ENCODE results near the gene DOC2A.

The DOC2A gene

GRCh38 chr16:29995324-29995910 is 15.4 kb downstream of the DOC2A start, which contains the start of gene HIRIP3 (continued):
- no peak for TF ChIP-seq ZNF169 (tag by site-specific recombination; IDR thresholded peaks at IDR 0.05)
- no peak for TF ChIP-seq ZNF174 (tag by site-specific recombination; IDR thresholded peaks at IDR 0.05)
- TF ChIP-seq, protein P1, sequence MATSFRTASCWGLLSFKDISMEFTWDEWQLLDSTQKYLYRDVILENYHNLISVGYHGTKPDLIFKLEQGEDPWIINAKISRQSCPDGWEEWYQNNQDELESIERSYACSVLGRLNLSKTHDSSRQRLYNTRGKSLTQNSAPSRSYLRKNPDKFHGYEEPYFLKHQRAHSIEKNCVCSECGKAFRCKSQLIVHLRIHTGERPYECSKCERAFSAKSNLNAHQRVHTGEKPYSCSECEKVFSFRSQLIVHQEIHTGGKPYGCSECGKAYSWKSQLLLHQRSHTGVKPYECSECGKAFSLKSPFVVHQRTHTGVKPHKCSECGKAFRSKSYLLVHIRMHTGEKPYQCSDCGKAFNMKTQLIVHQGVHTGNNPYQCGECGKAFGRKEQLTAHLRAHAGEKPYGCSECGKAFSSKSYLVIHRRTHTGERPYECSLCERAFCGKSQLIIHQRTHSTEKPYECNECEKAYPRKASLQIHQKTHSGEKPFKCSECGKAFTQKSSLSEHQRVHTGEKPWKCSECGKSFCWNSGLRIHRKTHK (tag by site-specific recombination; IDR thresholded peaks at IDR 0.05): no peak
- peak; percentile 85; the same call in 1 of the 2 replicates for TF ChIP-seq SCRT2 (tag by site-specific recombination; IDR thresholded peaks at IDR 0.05)
- no peak for TF ChIP-seq ZNF658 (tag by site-specific recombination; IDR thresholded peaks at IDR 0.05)
- TF ChIP-seq ZBTB44 (tag by site-specific recombination; IDR thresholded peaks at IDR 0.05): peak; percentile 9; the same call in 1 of the 2 replicates
- TF ChIP-seq ZNF146 (tag by site-specific recombination; IDR thresholded peaks at IDR 0.05): 0 out of 2 replicates have a peak, but pooled peaks have one; percentile 45
- no peak for TF ChIP-seq ZNF791 (tag by site-specific recombination; IDR thresholded peaks at IDR 0.05)
- no peak for TF ChIP-seq TCF7L2 (IDR thresholded peaks at IDR 0.05; ENCODE audit: borderline replicate concordance, low read depth, low read length)
- peak; percentile 75 for TF ChIP-seq GLIS2 (tag by site-specific recombination; IDR thresholded peaks at IDR 0.05)
- peak; percentile 68; the same call in 1 of the 2 replicates for TF ChIP-seq GLI4 (tag by site-specific recombination; IDR thresholded peaks at IDR 0.05)
- no peak for TF ChIP-seq GFI1B (tag by site-specific recombination; IDR thresholded peaks at IDR 0.05)
- TF ChIP-seq, protein P2, sequence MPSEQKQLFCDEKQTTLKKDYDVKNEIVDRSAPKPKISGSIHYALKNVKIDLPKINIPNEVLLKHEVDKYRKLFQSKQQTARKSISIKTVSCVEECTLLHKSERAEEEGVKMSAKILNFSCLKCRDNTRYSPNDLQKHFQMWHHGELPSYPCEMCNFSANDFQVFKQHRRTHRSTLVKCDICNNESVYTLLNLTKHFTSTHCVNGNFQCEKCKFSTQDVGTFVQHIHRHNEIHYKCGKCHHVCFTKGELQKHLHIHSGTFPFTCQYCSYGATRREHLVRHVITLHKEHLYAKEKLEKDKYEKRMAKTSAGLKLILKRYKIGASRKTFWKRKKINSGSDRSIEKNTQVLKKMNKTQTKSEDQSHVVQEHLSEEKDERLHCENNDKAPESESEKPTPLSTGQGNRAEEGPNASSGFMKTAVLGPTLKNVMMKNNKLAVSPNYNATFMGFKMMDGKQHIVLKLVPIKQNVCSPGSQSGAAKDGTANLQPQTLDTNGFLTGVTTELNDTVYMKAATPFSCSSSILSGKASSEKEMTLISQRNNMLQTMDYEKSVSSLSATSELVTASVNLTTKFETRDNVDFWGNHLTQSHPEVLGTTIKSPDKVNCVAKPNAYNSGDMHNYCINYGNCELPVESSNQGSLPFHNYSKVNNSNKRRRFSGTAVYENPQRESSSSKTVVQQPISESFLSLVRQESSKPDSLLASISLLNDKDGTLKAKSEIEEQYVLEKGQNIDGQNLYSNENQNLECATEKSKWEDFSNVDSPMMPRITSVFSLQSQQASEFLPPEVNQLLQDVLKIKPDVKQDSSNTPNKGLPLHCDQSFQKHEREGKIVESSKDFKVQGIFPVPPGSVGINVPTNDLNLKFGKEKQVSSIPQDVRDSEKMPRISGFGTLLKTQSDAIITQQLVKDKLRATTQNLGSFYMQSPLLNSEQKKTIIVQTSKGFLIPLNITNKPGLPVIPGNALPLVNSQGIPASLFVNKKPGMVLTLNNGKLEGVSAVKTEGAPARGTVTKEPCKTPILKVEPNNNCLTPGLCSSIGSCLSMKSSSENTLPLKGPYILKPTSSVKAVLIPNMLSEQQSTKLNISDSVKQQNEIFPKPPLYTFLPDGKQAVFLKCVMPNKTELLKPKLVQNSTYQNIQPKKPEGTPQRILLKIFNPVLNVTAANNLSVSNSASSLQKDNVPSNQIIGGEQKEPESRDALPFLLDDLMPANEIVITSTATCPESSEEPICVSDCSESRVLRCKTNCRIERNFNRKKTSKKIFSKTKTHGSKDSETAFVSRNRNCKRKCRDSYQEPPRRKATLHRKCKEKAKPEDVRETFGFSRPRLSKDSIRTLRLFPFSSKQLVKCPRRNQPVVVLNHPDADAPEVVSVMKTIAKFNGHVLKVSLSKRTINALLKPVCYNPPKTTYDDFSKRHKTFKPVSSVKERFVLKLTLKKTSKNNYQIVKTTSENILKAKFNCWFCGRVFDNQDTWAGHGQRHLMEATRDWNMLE (tag by site-specific recombination; conservative IDR thresholded peaks at IDR 0.05; ENCODE audit: low read depth): peak; percentile 7; the same call in 1 of the 2 replicates
- TF ChIP-seq, protein P3, sequence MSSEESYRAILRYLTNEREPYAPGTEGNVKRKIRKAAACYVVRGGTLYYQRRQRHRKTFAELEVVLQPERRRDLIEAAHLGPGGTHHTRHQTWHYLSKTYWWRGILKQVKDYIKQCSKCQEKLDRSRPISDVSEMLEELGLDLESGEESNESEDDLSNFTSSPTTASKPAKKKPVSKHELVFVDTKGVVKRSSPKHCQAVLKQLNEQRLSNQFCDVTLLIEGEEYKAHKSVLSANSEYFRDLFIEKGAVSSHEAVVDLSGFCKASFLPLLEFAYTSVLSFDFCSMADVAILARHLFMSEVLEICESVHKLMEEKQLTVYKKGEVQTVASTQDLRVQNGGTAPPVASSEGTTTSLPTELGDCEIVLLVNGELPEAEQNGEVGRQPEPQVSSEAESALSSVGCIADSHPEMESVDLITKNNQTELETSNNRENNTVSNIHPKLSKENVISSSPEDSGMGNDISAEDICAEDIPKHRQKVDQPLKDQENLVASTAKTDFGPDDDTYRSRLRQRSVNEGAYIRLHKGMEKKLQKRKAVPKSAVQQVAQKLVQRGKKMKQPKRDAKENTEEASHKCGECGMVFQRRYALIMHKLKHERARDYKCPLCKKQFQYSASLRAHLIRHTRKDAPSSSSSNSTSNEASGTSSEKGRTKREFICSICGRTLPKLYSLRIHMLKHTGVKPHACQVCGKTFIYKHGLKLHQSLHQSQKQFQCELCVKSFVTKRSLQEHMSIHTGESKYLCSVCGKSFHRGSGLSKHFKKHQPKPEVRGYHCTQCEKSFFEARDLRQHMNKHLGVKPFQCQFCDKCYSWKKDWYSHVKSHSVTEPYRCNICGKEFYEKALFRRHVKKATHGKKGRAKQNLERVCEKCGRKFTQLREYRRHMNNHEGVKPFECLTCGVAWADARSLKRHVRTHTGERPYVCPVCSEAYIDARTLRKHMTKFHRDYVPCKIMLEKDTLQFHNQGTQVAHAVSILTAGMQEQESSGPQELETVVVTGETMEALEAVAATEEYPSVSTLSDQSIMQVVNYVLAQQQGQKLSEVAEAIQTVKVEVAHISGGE (tag by site-specific recombination; conservative IDR thresholded peaks at IDR 0.05; ENCODE audit: low read depth): peak; percentile 9; the same call in 1 of the 2 replicates
- TF ChIP-seq ZNF560 (tag by site-specific recombination; IDR thresholded peaks at IDR 0.05; ENCODE audit: borderline replicate concordance): no peak
- no peak for TF ChIP-seq ZNF266 (tag by site-specific recombination; IDR thresholded peaks at IDR 0.05; ENCODE audit: low read depth)
- TF ChIP-seq ZNF768 (tag by site-specific recombination; IDR thresholded peaks at IDR 0.05): no peak; the same call in 1 of the 2 replicates
- no peak for TF ChIP-seq ZNF555 (tag by site-specific recombination; conservative IDR thresholded peaks at IDR 0.05)
- TF ChIP-seq, protein P4, sequence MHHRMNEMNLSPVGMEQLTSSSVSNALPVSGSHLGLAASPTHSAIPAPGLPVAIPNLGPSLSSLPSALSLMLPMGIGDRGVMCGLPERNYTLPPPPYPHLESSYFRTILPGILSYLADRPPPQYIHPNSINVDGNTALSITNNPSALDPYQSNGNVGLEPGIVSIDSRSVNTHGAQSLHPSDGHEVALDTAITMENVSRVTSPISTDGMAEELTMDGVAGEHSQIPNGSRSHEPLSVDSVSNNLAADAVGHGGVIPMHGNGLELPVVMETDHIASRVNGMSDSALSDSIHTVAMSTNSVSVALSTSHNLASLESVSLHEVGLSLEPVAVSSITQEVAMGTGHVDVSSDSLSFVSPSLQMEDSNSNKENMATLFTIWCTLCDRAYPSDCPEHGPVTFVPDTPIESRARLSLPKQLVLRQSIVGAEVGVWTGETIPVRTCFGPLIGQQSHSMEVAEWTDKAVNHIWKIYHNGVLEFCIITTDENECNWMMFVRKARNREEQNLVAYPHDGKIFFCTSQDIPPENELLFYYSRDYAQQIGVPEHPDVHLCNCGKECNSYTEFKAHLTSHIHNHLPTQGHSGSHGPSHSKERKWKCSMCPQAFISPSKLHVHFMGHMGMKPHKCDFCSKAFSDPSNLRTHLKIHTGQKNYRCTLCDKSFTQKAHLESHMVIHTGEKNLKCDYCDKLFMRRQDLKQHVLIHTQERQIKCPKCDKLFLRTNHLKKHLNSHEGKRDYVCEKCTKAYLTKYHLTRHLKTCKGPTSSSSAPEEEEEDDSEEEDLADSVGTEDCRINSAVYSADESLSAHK (tag by site-specific recombination; IDR thresholded peaks at IDR 0.05): peak; percentile 44
- TF ChIP-seq, protein P5, sequence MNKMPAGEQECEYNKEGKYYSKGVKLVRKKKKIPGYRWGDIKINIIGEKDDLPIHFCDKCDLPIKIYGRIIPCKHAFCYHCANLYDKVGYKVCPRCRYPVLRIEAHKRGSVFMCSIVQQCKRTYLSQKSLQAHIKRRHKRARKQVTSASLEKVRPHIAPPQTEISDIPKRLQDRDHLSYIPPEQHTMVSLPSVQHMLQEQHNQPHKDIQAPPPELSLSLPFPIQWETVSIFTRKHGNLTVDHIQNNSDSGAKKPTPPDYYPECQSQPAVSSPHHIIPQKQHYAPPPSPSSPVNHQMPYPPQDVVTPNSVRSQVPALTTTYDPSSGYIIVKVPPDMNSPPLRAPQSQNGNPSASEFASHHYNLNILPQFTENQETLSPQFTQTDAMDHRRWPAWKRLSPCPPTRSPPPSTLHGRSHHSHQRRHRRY (tag by site-specific recombination; IDR thresholded peaks at IDR 0.05): peak; percentile 64; the same call in 1 of the 2 replicates
- TF ChIP-seq YY1 (tag by site-specific recombination; IDR thresholded peaks at IDR 0.05): peak; percentile 77; the same call in 1 of the 2 replicates
- no peak for TF ChIP-seq ZNF558 (tag by site-specific recombination; IDR thresholded peaks at IDR 0.05)
- no peak for TF ChIP-seq MYNN (tag by site-specific recombination; IDR thresholded peaks at IDR 0.05; ENCODE audit: borderline replicate concordance)
- no peak for TF ChIP-seq ZNF121 (tag by site-specific recombination; IDR thresholded peaks at IDR 0.05)
